CD14-positive monocyte (primary cell): Measurements from ENCODE around the gene IGF2R. TPM values are rescaled to one million over a fixed set of nuclear protein-coding genes. Genes with fewer than 3 reads are reported as not detected.
"Not testable (repeated sequence)": the region's sequence is repeated elsewhere in the genome, so short reads cannot be mapped to it uniquely, and the experiment has no call there.

ENCODE experiments used
- DNase-seq, 3 donors: peaks; one replicate each; pipeline ENCODE4 v3.0.0-alpha.2; 2011 to 2022
- H2AFZ ChIP-seq: 2 replicates; pipeline ENCODE4 v1.6.0; 2012; ENCODE audit warnings: mild to moderate bottlenecking, low read depth, low read length, inconsistent platforms; ENCODE audit not compliant: insufficient read depth, poor library complexity, severe bottlenecking
- H3K27ac ChIP-seq, 2 donors: 1 replicate in 1 of 2; 2 replicates in 1 of 2; pipeline ENCODE4 v1.5.1; 2012 to 2013; ENCODE audit warnings: low read length in 2 of 2, control low read depth in 1 of 2, inconsistent platforms in 1 of 2, low read depth in 1 of 2, mild to moderate bottlenecking in 1 of 2
- H3K27me3 ChIP-seq, 2 donors: one replicate each; pipeline versions ENCODE4 v1.6.0 to v1.6.1; 2011 to 2013; ENCODE audit warnings: low read length in 2 of 2; ENCODE audit not compliant: control insufficient read depth in 2 of 2, insufficient read depth in 2 of 2
- H3K36me3 ChIP-seq, 2 donors: replicated peaks in 1 of 2; 1 replicate in 1 of 2; 2 replicates in 1 of 2; pipeline versions ENCODE4 v1.5.1 to v1.6.1; 2012 to 2013; ENCODE audit warnings: low read length in 2 of 2, control low read depth in 1 of 2, inconsistent platforms in 1 of 2, mild to moderate bottlenecking in 1 of 2; ENCODE audit not compliant: insufficient read depth in 2 of 2, control insufficient read depth in 1 of 2
- H3K4me1 ChIP-seq, 2 donors: 1 replicate in 1 of 2; 2 replicates in 1 of 2; pipeline versions ENCODE4 v1.5.1 to v1.6.1; 2012 to 2013; ENCODE audit warnings: low read length in 2 of 2, control low read depth in 1 of 2, inconsistent platforms in 1 of 2, mild to moderate bottlenecking in 1 of 2, moderate library complexity in 1 of 2; ENCODE audit not compliant: insufficient read depth in 2 of 2, control insufficient read depth in 1 of 2
- H3K4me2 ChIP-seq: replicated peaks from 2 replicates; pipeline ENCODE3; 2012; ENCODE audit warnings: low read length, moderate library complexity, mild to moderate bottlenecking; ENCODE audit not compliant: poor library complexity, severe bottlenecking; ENCODE audit errors: extremely low read depth
- H3K4me3 ChIP-seq, 3 experiments: fragments of 200-600 bp in 1 of 3; sonication (generic) in 1 of 3; replicated peaks in 1 of 3; 1 replicate in 2 of 3; 2 replicates in 1 of 3; pipeline ENCODE4 v1.5.1; 2011 to 2013; ENCODE audit warnings: low read length in 3 of 3, mild to moderate bottlenecking in 3 of 3, control low read depth in 2 of 3, low read depth in 2 of 3, inconsistent platforms in 1 of 3, moderate library complexity in 1 of 3
- H3K79me2 ChIP-seq: 2 replicates; pipeline ENCODE4 v1.6.0; 2012; ENCODE audit warnings: mild to moderate bottlenecking, control low read depth, inconsistent platforms, low read length, moderate library complexity; ENCODE audit not compliant: insufficient read depth
- H3K9ac ChIP-seq: 2 replicates; pipeline ENCODE4 v1.6.0; 2017; ENCODE audit warnings: low read length, mild to moderate bottlenecking; ENCODE audit not compliant: insufficient read depth, poor library complexity, severe bottlenecking
- H3K9me3 ChIP-seq, 2 donors: replicated peaks in 1 of 2; 1 replicate in 1 of 2; 2 replicates in 1 of 2; pipeline versions ENCODE4 v1.5.1 to v1.6.1; 2012 to 2013; ENCODE audit warnings: low read length in 2 of 2, control low read depth in 1 of 2; ENCODE audit not compliant: control insufficient read depth in 1 of 2, insufficient read depth in 1 of 2
- H4K20me1 ChIP-seq: 2 replicates; pipeline ENCODE4 v1.6.0; 2012; ENCODE audit warnings: mild to moderate bottlenecking, low read length, control low read depth, moderate library complexity; ENCODE audit not compliant: insufficient read depth
- H3K27ac Mint-ChIP-seq, 7 donors: one replicate each; pipeline ENCODE4 v1.8.0; 2020; ENCODE audit warnings: mild to moderate bottlenecking in 7 of 7, mixed read lengths in 7 of 7, moderate library complexity in 6 of 7, inconsistent platforms in 2 of 7
- H3K27me3 Mint-ChIP-seq, 3 donors: one replicate each; pipeline ENCODE4 v1.8.0; 2021 to 2022; ENCODE audit warnings: low read depth in 3 of 3, mild to moderate bottlenecking in 3 of 3, mixed read lengths in 3 of 3, moderate library complexity in 3 of 3, inconsistent platforms in 1 of 3
- H3K36me3 Mint-ChIP-seq, 2 donors: one replicate each; pipeline ENCODE4 v1.8.0; 2020; ENCODE audit warnings: mixed read lengths in 2 of 2, inconsistent platforms in 1 of 2, mild to moderate bottlenecking in 1 of 2
- H3K4me1 Mint-ChIP-seq: one replicate; pipeline ENCODE4 v1.8.0; 2020; ENCODE audit warnings: mild to moderate bottlenecking, mixed read lengths
- H3K4me3 Mint-ChIP-seq, 2 donors: one replicate each; pipeline ENCODE4 v1.8.0; 2020; ENCODE audit warnings: mild to moderate bottlenecking in 2 of 2, mixed read lengths in 2 of 2, moderate library complexity in 1 of 2
- H3K9me3 Mint-ChIP-seq, 7 donors: one replicate each; pipeline ENCODE4 v1.8.0; 2020 to 2022; ENCODE audit warnings: mixed read lengths in 7 of 7, mild to moderate bottlenecking in 6 of 7, moderate library complexity in 6 of 7, inconsistent platforms in 2 of 7
- WGBS: methylation state at CpG from one replicate; pipeline ENCODE4 v1.1.5; 2013; ENCODE audit warnings: missing lambda C conversion rate; ENCODE audit not compliant: insufficient coverage; 5-methylcytosine and 5-hydroxymethylcytosine counted together
- intact Hi-C, 2 donors: fragments of 100-400 bp; cut with micrococcal nuclease; formaldehyde crosslinking; loops; one replicate each; pipeline versions ENCODE4 v1.15.0 to v1.15.1; 2023
- polyA plus RNA-seq, 3 donors: library from polyadenylated mRNA; depleted of rRNA in 1 of 3; unstranded in 2 of 3; stranded (reverse) in 1 of 3; fragments of 300-500 nt in 2 of 3; fragments of >200 nt in 1 of 3; fragmentation: Illumina TruSeq in 2 of 3; gene quantifications; 1 replicate in 2 of 3; 2 replicates in 1 of 3; pipeline ENCODE4 v1.2.3, GENCODE V29; 2012 to 2021
- TF ChIP-seq, protein P1 (sequence below): fragments of 200-600 bp; IDR thresholded peaks from one replicate; pipeline ENCODE4 v1.8.0; 2022; ENCODE audit warnings: antibody characterized with exemption, mild to moderate bottlenecking

The IGF2R gene
- polyA plus RNA-seq, 3 donors, result 6.9 to 44.8 (median 8.2) TPM

DNA sequence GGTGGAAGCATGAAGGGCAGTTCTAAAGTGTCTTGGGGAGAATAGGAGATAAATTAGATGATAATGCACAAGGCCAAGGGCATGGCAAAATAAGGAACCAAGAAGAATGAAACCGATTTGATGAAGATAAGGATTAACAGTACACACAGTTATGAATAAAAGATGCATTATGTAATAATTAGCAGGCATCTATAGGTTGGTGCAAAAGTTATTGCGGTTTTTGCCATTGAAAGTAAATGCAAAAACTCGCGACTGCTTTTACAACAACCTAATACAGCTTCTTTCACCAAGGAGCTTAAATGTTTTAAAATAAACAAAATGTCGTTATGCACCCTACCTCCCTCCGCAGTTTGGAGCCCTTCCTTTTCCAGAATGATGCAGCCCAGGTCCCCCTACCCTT, 49.1 kb upstream of the IGF2R start:
- peaks cover 0 to 5% of the 10 kb centered on the region in 2 donors for H3K27me3 ChIP-seq
- H3K36me3 ChIP-seq, result no peaks in the 10 kb centered on the region
- peaks cover 5% of the 10 kb centered on the region in 2 donors for H3K9me3 ChIP-seq
- H3K4me3 ChIP-seq, result no peak overlapping the region
- H3K36me3 Mint-ChIP-seq, result no peaks in the 10 kb centered on the region
- H3K9ac ChIP-seq, result no peak overlapping the region
- no peaks in the 10 kb centered on the region for H3K79me2 ChIP-seq
- H3K4me2 ChIP-seq, result no peak overlapping the region
- peaks cover 2% of the 10 kb centered on the region for H3K4me1 Mint-ChIP-seq
- H4K20me1 ChIP-seq, result no peaks in the 10 kb centered on the region
- H3K4me1 ChIP-seq, result no peaks in the 10 kb centered on the region
- WGBS, result no CpG with 5 or more reads among the region's 6 CpGs
- H3K27ac ChIP-seq, result no peak overlapping the region
- peak overlapping the region in 1 of 7 donors; percentile 12 for H3K27ac Mint-ChIP-seq
- TF ChIP-seq, protein P1, sequence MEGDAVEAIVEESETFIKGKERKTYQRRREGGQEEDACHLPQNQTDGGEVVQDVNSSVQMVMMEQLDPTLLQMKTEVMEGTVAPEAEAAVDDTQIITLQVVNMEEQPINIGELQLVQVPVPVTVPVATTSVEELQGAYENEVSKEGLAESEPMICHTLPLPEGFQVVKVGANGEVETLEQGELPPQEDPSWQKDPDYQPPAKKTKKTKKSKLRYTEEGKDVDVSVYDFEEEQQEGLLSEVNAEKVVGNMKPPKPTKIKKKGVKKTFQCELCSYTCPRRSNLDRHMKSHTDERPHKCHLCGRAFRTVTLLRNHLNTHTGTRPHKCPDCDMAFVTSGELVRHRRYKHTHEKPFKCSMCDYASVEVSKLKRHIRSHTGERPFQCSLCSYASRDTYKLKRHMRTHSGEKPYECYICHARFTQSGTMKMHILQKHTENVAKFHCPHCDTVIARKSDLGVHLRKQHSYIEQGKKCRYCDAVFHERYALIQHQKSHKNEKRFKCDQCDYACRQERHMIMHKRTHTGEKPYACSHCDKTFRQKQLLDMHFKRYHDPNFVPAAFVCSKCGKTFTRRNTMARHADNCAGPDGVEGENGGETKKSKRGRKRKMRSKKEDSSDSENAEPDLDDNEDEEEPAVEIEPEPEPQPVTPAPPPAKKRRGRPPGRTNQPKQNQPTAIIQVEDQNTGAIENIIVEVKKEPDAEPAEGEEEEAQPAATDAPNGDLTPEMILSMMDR, result no peak
- peaks cover 8 to 24% (median 10%) of the 10 kb centered on the region in 7 donors for H3K9me3 Mint-ChIP-seq
- DNase-seq, result no peak
- H2AFZ ChIP-seq, result no peak overlapping the region
- peaks cover 4 to 24% (median 8%) of the 10 kb centered on the region in 3 donors for H3K27me3 Mint-ChIP-seq
- intact Hi-C loops, result no loop called here
- H3K4me3 Mint-ChIP-seq, result no peak overlapping the region

DNA sequence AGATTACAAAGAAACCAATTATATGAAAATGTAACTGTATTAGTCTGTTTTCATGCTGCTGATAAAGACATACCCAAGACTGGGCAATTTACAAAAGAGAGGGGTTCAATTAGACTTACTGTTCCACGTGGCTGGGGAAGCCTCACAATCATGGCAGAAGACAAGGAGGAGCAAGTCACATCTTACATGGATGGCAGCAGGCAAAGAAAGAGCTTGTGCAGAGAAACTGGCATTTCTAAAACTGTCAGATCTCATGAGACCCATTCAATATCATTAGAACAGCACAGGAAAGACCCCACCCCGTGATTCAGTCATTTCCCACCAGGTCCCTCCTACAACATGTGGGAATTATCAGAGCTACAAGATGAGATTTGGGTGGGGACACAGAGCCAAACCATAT, 44.7 kb upstream of the IGF2R start:
- DNase-seq, H4K20me1 ChIP-seq, H3K27me3 ChIP-seq, H3K9ac ChIP-seq, H3K4me1 Mint-ChIP-seq, H3K36me3 Mint-ChIP-seq, H3K36me3 ChIP-seq, H3K9me3 ChIP-seq, H2AFZ ChIP-seq, intact Hi-C loops, H3K79me2 ChIP-seq, H3K27ac ChIP-seq, H3K4me1 ChIP-seq, H3K4me3 ChIP-seq, H3K27ac Mint-ChIP-seq, H3K4me2 ChIP-seq: not testable (repeated sequence)
- Mint-ChIP-seq H3K9me3 (peaks cover 7 to 24% (median 10%) of the 10 kb centered on the region in 7 donors), H3K27me3 (peaks cover 9 to 14% (median 9%) of the 10 kb centered on the region in 3 donors), H3K4me3 (peak overlapping the region in 1 of 2 donors; percentile 40)
- WGBS, result 50% methylated on average over 1 of the region's 2 CpGs
